ENCODE measurements around the gene PKP1. TPM values are rescaled to one million over a fixed set of nuclear protein-coding genes. Genes with fewer than 3 reads are reported as not detected.

Gene PKP1
- total RNA-seq, 4 donors from 2014 or later, result 0.11 to 0.94 (median 0.54) TPM; not detected in 1

- WGBS, 2 donors, result 100% methylated on average over 2 of the region's 2 CpGs
- no peak for DNase-seq
Measured at GRCh38 chr1:201330541-201330940, 47.2 kb downstream of the PKP1 start.

GRCh38 chr1:201331166-201331565, 47.9 kb downstream of the PKP1 start:
- Histone ChIP-seq H3K4me3 (replicated peaks in 1 of 3) (no peak overlapping the region), H3K36me3 (no peaks in the 10 kb centered on the region), H3K4me1 (peaks cover 4 to 7% of the 10 kb centered on the region in 2 donors), H3K27ac (no peak overlapping the region), H3K9me3 (no peaks in the 10 kb centered on the region), H3K27me3 (no peaks in the 10 kb centered on the region)
- WGBS, 2 donors, result 91 to 92% methylated on average over 7 of the region's 7 CpGs
- TF ChIP-seq CTCF (IDR thresholded peaks at IDR 0.05) (no peak), POLR2A (IDR thresholded peaks at IDR 0.05) (no peak)
- intact Hi-C loops (cut with DNase I), result no loop called here
- DNase-seq, result no peak

More at GRCh38 chr1:201330541-201330940, 47.2 kb downstream of the PKP1 start:
- no peaks in the 10 kb centered on the region for H3K9me3 ChIP-seq
- intact Hi-C loops (cut with DNase I), result no loop called here
- H3K27me3 ChIP-seq, result no peaks in the 10 kb centered on the region
- no peak overlapping the region for H3K27ac ChIP-seq
- no peak overlapping the region for H3K4me3 ChIP-seq (replicated peaks in 1 of 3)
- H3K36me3 ChIP-seq, result no peaks in the 10 kb centered on the region
- no peak for TF ChIP-seq CTCF (IDR thresholded peaks at IDR 0.05)
- TF ChIP-seq POLR2A (IDR thresholded peaks at IDR 0.05), result no peak
- H3K4me1 ChIP-seq, result peaks cover 4 to 7% of the 10 kb centered on the region in 2 donors

- TF ChIP-seq CTCF (IDR thresholded peaks at IDR 0.05) (no peak), POLR2A (IDR thresholded peaks at IDR 0.05) (no peak)
- H3K27ac ChIP-seq, result no peak overlapping the region
- H3K4me3 ChIP-seq (replicated peaks in 1 of 3), result no peak overlapping the region
- DNase-seq, result no peak
- no peaks in the 10 kb centered on the region for H3K9me3 ChIP-seq
- H3K27me3 ChIP-seq, result no peaks in the 10 kb centered on the region
- intact Hi-C loops (cut with DNase I), result no loop called here
- no peaks in the 10 kb centered on the region for H3K36me3 ChIP-seq
- 89 to 96% methylated on average over 8 of the region's 8 CpGs for WGBS, 2 donors
- H3K4me1 ChIP-seq, result peaks cover 4 to 7% of the 10 kb centered on the region in 2 donors
Measured at GRCh38 chr1:201332021-201332420, 48.7 kb downstream of the PKP1 start.

- Histone ChIP-seq H3K27ac (no peak overlapping the region), H3K9me3 (no peaks in the 10 kb centered on the region), H3K36me3 (no peaks in the 10 kb centered on the region), H3K4me1 (peaks cover 4 to 7% of the 10 kb centered on the region in 2 donors), H3K4me3 (replicated peaks in 1 of 3) (no peak overlapping the region), H3K27me3 (no peaks in the 10 kb centered on the region)
- TF ChIP-seq POLR2A (IDR thresholded peaks at IDR 0.05), result no peak
- no peak for TF ChIP-seq CTCF (IDR thresholded peaks at IDR 0.05)
- intact Hi-C loops (cut with DNase I), result no loop called here
- DNase-seq, result no peak
- WGBS, 2 donors, result 94 to 97% methylated on average over 9 to 10 of the region's 10 CpGs
Measured at GRCh38 chr1:201332616-201333335, 49.5 kb downstream of the PKP1 start.

- H3K9me3 ChIP-seq, result no peaks in the 10 kb centered on the region
- H3K27me3 ChIP-seq, result no peaks in the 10 kb centered on the region
- DNase-seq, result no peak
- H3K4me3 ChIP-seq (replicated peaks in 1 of 3), result no peak overlapping the region
- 83 to 87% methylated on average over 11 of the region's 11 CpGs for WGBS, 2 donors
- intact Hi-C loops (cut with DNase I), result no loop called here
- no peaks in the 10 kb centered on the region for H3K36me3 ChIP-seq
- H3K27ac ChIP-seq, result no peak overlapping the region
- TF ChIP-seq CTCF (IDR thresholded peaks at IDR 0.05) (no peak), POLR2A (IDR thresholded peaks at IDR 0.05) (no peak)
- peaks cover 2 to 3% of the 10 kb centered on the region in 2 donors for H3K4me1 ChIP-seq
Measured at GRCh38 chr1:201334325-201335173, 51.2 kb downstream of the PKP1 start.
